Heart right ventricle (tissue), 16 donors: ENCODE results near the gene ZNF865. TPM values are rescaled to one million over a fixed set of nuclear protein-coding genes. Genes with fewer than 3 reads are reported as not detected.

Experiments
- ATAC-seq, 8 donors: fragments of 200-7000 bp; cut with Tn5 transposase; one replicate each; pipeline ENCODE4 v1.9.1; 2020; ENCODE audit warnings: mild to moderate bottlenecking in 8 of 8, moderate library complexity in 8 of 8, moderate number of reproducible peaks in 1 of 8
- DNase-seq, 2 donors: peaks; one replicate each; pipeline ENCODE4 v3.0.0-alpha.2; 2020
- H3K27ac ChIP-seq, 10 donors: fragments of 200-600 bp; sonication (generic) in 2 of 10; one replicate each; pipeline versions ENCODE4 v1.5.0 to v1.8.0; 2020 to 2022; ENCODE audit warnings: mild to moderate bottlenecking in 3 of 10
- H3K27me3 ChIP-seq, 7 donors: fragments of 200-600 bp; one replicate each; pipeline ENCODE4 v1.8.0; 2021 to 2022; ENCODE audit warnings: mild to moderate bottlenecking in 2 of 7
- H3K36me3 ChIP-seq, 9 donors: fragments of 200-600 bp; sonication (generic) in 1 of 9; one replicate each; pipeline versions ENCODE4 v1.5.0 to v1.8.0; 2020 to 2022; ENCODE audit warnings: mild to moderate bottlenecking in 2 of 9
- H3K4me1 ChIP-seq, 9 donors: fragments of 200-600 bp; sonication (generic) in 1 of 9; one replicate each; pipeline versions ENCODE4 v1.5.0 to v1.8.0; 2020 to 2022; ENCODE audit warnings: mild to moderate bottlenecking in 4 of 9
- H3K4me3 ChIP-seq, 10 donors: fragments of 200-600 bp; sonication (generic) in 2 of 10; one replicate each; pipeline versions ENCODE4 v1.5.0 to v1.8.0; 2020 to 2022; ENCODE audit warnings: mild to moderate bottlenecking in 7 of 10, moderate library complexity in 2 of 10
- H3K9me3 ChIP-seq, 11 donors: fragments of 200-600 bp in 10 of 11; sonication (generic) in 2 of 11; one replicate each; pipeline versions ENCODE4 v1.5.0 to v1.8.0; 2013 to 2022; ENCODE audit warnings: mild to moderate bottlenecking in 2 of 11, control low read depth in 1 of 11, moderate library complexity in 1 of 11
- CTCF ChIP-seq, 9 donors: fragments of 200-600 bp; sonication (generic) in 2 of 9; IDR thresholded peaks; one replicate each; pipeline versions ENCODE4 v1.5.0 to v1.8.0; 2021 to 2022; ENCODE audit warnings: antibody characterized with exemption in 9 of 9, mild to moderate bottlenecking in 5 of 9, moderate library complexity in 1 of 9
- WGBS, 2 donors: extraction: QIAGEN DNeasy Blood & Tissue Kit; methylation state at CpG; one replicate each; pipeline ENCODE4 v1.1.7; 2013; ENCODE audit warnings: inconsistent platforms in 1 of 2; 5-methylcytosine and 5-hydroxymethylcytosine counted together
- intact Hi-C, 10 donors: fragments of 100-400 bp; cut with DNase I; formaldehyde crosslinking; loops; one replicate each; pipeline versions ENCODE4 v1.11.1 to v1.14.2; 2022
- polyA plus RNA-seq, 2 donors: library from polyadenylated mRNA; stranded (reverse); fragments of 200-250 nt; gene quantifications; one replicate each; pipeline ENCODE4 v1.2.3, GENCODE V29; 2013
- total RNA-seq, 10 donors: library from RNA; stranded (reverse); fragmentation: NEBNext Ultra II Directional in 3 of 10; extraction: Animal tissue kit (Norgen Biotek cat#: 25700) in 3 of 10; gene quantifications; one replicate each; pipeline versions ENCODE4 v1.2.1 to v1.2.4, GENCODE V29; 2021 to 2023
- donor health status: Arrhythmogenic right ventricular cardiomyopathy.
- donor health status: ischemic (EF 13 %, LVEDD 7.1; RV severe dilation, severe dysfunction).
- donor health status: healthy with polysubstance abuse.
- donor health status: DM: no; HTN: yes; CAD: no.
- donor health status: DM: no; HTN: no; CAD: no.
- donor health status: ischemic (EF 25% LVEDD 6.9; RV normal size, moderate dysfunction).
- donor health status: ischemic (EF 25% LVEDD 5.7; RV mildly dilated, moderate dysfunction).
- donor health status: healthy.
- donor health status: DM: yes; HTN: yes; CAD: no.
- donor health status: Ischemic cardiomyopathy.
- donor health status: ischemic (EF 35%, LVEDD 5.7; RV mildly dilated, moderate dysfunction).
- donor health status: nonischemic (EF 11% LVEDD 7.7; RV severe dilation, severe dysfunction).
- donor health status: DM: yes; HTN: yes; CAD: no.
- donor health status: PGD.
- donor health status: ischemic (EF 29% LVEDD 5.4; RV normal size, mild dysfunction).
- donor health status: nonischemic (EF 23%, LVEDD 6.1; RV moderate dilation, normal function).

ZNF865 gene
- total and polyA plus RNA-seq, 12 donors, result 11.8 to 26.5 (median 13.7) TPM

- Histone ChIP-seq H3K27ac (no peak overlapping the region), H3K9me3 (no peaks in the 10 kb centered on the region), H3K36me3 (peaks cover 0 to 65% (median 38%) of the 10 kb centered on the region in 9 donors), H3K4me3 (no peak overlapping the region), H3K4me1 (peaks cover 35 to 53% (median 43%) of the 10 kb centered on the region in 9 donors), H3K27me3 (no peaks in the 10 kb centered on the region)
- 66 to 67% methylated on average over 9 of the region's 9 CpGs for WGBS, 2 donors
- DNase-seq, result no peak
- ATAC-seq, result no peak
- TF ChIP-seq CTCF (IDR thresholded peaks at IDR 0.05), result no peak
- intact Hi-C loops, result no loop called here
These were observed 54.4 kb downstream of the ZNF865 start for GRCh38 chr19:55659822-55660221.

- Histone ChIP-seq H3K9me3 (no peaks in the 10 kb centered on the region), H3K36me3 (peaks cover 0 to 70% (median 40%) of the 10 kb centered on the region in 9 donors), H3K4me3 (no peak overlapping the region), H3K27ac (no peak overlapping the region), H3K27me3 (no peaks in the 10 kb centered on the region), H3K4me1 (peaks cover 35 to 53% (median 43%) of the 10 kb centered on the region in 9 donors)
- intact Hi-C loops, result no loop called here
- DNase-seq (no peak), ATAC-seq (no peak)
- WGBS, 2 donors, result 84 to 87% methylated on average over 11 to 12 of the region's 12 CpGs
- no peak for TF ChIP-seq CTCF (IDR thresholded peaks at IDR 0.05)
These were observed 55.0 kb downstream of the ZNF865 start for GRCh38 chr19:55660404-55660803.

GRCh38 chr19:55660991-55661390 lies 55.5 kb downstream of the ZNF865 start:
- DNase-seq (no peak), ATAC-seq (no peak)
- intact Hi-C loops, result no loop called here
- Histone ChIP-seq H3K27ac (no peak overlapping the region), H3K4me3 (no peak overlapping the region), H3K9me3 (no peaks in the 10 kb centered on the region), H3K27me3 (no peaks in the 10 kb centered on the region), H3K36me3 (peaks cover 0 to 75% (median 46%) of the 10 kb centered on the region in 9 donors), H3K4me1 (peaks cover 33 to 47% (median 39%) of the 10 kb centered on the region in 9 donors)
- 74 to 75% methylated on average over 16 of the region's 16 CpGs for WGBS, 2 donors
- no peak for TF ChIP-seq CTCF (IDR thresholded peaks at IDR 0.05)

- TF ChIP-seq CTCF (IDR thresholded peaks at IDR 0.05), result no peak
- peaks cover 25 to 39% (median 30%) of the 10 kb centered on the region in 9 donors for H3K4me1 ChIP-seq
- H3K27me3 ChIP-seq, result no peaks in the 10 kb centered on the region
- 58 to 66% methylated on average over 7 of the region's 7 CpGs for WGBS, 2 donors
- H3K27ac ChIP-seq, result no peak overlapping the region
- intact Hi-C loops, result no loop called here
- H3K36me3 ChIP-seq, result peaks cover 0 to 84% (median 54%) of the 10 kb centered on the region in 9 donors
- no peak overlapping the region for H3K4me3 ChIP-seq
- H3K9me3 ChIP-seq, result no peaks in the 10 kb centered on the region
- DNase-seq, result no peak
- no peak for ATAC-seq
These were observed 56.4 kb downstream of the ZNF865 start for GRCh38 chr19:55661826-55662225.
